Loucy (cell line): ENCODE results near the gene TTC7B.

Experiments
- CTCF ChIP-seq: fragments of 200-600 bp; sonication (generic); conservative IDR thresholded peaks from 2 replicates; pipeline ENCODE4 v1.5.1; 2014; ENCODE audit warnings: mild to moderate bottlenecking, antibody characterized with exemption, low read length
- EZH2phosphoT487 ChIP-seq: fragments of 200-600 bp; IDR thresholded peaks from 2 replicates; pipeline ENCODE4 v1.6.1; 2018; ENCODE audit warnings: antibody characterized with exemption, mild to moderate bottlenecking, moderate library complexity, borderline replicate concordance

- no peak for TF ChIP-seq CTCF
- no peak for TF ChIP-seq EZH2phosphoT487
Observed at GRCh38 chr14:90523961-90524875, 292.0 kb downstream of the TTC7B start.
